Lower lobe of right lung (tissue), 2 donors: Measurements from ENCODE around the gene DUSP22. TPM values are rescaled to one million over a fixed set of nuclear protein-coding genes. Genes with fewer than 3 reads are reported as not detected.
A peak's percentile ranks its signal among the peaks of the same experiment; 100 is the strongest.

Experiments used
- ATAC-seq, 2 donors: fragments of 200-7000 bp; cut with Tn5 transposase; one replicate each; pipeline ENCODE4 v1.9.1; 2020 to 2022; ENCODE audit warnings: mild to moderate bottlenecking in 2 of 2, moderate library complexity in 2 of 2
- DNase-seq: peaks from one replicate; pipeline ENCODE4 v3.0.0-alpha.2; 2020
- H3K27ac ChIP-seq: fragments of 200-600 bp; one replicate; pipeline ENCODE4 v1.8.0; 2022
- H3K27me3 ChIP-seq: fragments of 200-600 bp; one replicate; pipeline ENCODE4 v1.8.0; 2022; ENCODE audit warnings: low read depth
- H3K36me3 ChIP-seq: fragments of 200-600 bp; one replicate; pipeline ENCODE4 v1.8.0; 2022; ENCODE audit warnings: mild to moderate bottlenecking
- H3K4me1 ChIP-seq: fragments of 200-600 bp; one replicate; pipeline ENCODE4 v1.8.0; 2022
- H3K4me3 ChIP-seq: fragments of 200-600 bp; one replicate; pipeline ENCODE4 v1.8.0; 2022; ENCODE audit warnings: mild to moderate bottlenecking
- H3K9me3 ChIP-seq: fragments of 200-600 bp; one replicate; pipeline ENCODE4 v1.8.0; 2022
- intact Hi-C: fragments of 100-400 bp; cut with DNase I; formaldehyde crosslinking; loops from one replicate; pipeline ENCODE4 v1.11.0; 2022
- total RNA-seq: library from RNA; stranded (reverse); fragmentation: NEBNext Ultra II Directional; extraction: Animal tissue kit (Norgen Biotek cat#: 25700); gene quantifications from one replicate; pipeline ENCODE4 v1.2.1, GENCODE V29; 2021
- TF ChIP-seq, protein P1 (sequence below): fragments of 200-600 bp; IDR thresholded peaks from one replicate; pipeline ENCODE4 v1.8.0; 2022; ENCODE audit warnings: antibody characterized with exemption, mild to moderate bottlenecking
- donor health status: DM: no; HTN: yes; CAD: no; lungs with severe emphysema.

Gene DUSP22
- total RNA-seq, 1 donor from 2014 or later: 66.4 TPM

GRCh38 chr6:360764-361373 lies 68.6 kb downstream of the DUSP22 start:
- intact Hi-C loops: no loop called here
- no peaks in the 10 kb centered on the region for H3K36me3 ChIP-seq
- H3K27ac ChIP-seq: no peak overlapping the region
- ATAC-seq: no peak
- no peaks in the 10 kb centered on the region for H3K27me3 ChIP-seq
- peaks cover 10% of the 10 kb centered on the region for H3K9me3 ChIP-seq
- TF ChIP-seq, protein P1, sequence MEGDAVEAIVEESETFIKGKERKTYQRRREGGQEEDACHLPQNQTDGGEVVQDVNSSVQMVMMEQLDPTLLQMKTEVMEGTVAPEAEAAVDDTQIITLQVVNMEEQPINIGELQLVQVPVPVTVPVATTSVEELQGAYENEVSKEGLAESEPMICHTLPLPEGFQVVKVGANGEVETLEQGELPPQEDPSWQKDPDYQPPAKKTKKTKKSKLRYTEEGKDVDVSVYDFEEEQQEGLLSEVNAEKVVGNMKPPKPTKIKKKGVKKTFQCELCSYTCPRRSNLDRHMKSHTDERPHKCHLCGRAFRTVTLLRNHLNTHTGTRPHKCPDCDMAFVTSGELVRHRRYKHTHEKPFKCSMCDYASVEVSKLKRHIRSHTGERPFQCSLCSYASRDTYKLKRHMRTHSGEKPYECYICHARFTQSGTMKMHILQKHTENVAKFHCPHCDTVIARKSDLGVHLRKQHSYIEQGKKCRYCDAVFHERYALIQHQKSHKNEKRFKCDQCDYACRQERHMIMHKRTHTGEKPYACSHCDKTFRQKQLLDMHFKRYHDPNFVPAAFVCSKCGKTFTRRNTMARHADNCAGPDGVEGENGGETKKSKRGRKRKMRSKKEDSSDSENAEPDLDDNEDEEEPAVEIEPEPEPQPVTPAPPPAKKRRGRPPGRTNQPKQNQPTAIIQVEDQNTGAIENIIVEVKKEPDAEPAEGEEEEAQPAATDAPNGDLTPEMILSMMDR: no peak
- no peak overlapping the region for H3K4me3 ChIP-seq
- DNase-seq: peak; percentile 49
- H3K4me1 ChIP-seq: no peaks in the 10 kb centered on the region

GRCh38 chr6:361411-362132 lies 69.3 kb downstream of the DUSP22 start:
- TF ChIP-seq, protein P1: no peak
- Histone ChIP-seq H3K4me1 (no peaks in the 10 kb centered on the region), H3K27ac (no peak overlapping the region), H3K27me3 (no peaks in the 10 kb centered on the region), H3K36me3 (no peaks in the 10 kb centered on the region), H3K4me3 (no peak overlapping the region), H3K9me3 (peaks cover 10% of the 10 kb centered on the region)
- ATAC-seq: no peak
- intact Hi-C loops: no loop called here
- DNase-seq: no peak

DNA sequence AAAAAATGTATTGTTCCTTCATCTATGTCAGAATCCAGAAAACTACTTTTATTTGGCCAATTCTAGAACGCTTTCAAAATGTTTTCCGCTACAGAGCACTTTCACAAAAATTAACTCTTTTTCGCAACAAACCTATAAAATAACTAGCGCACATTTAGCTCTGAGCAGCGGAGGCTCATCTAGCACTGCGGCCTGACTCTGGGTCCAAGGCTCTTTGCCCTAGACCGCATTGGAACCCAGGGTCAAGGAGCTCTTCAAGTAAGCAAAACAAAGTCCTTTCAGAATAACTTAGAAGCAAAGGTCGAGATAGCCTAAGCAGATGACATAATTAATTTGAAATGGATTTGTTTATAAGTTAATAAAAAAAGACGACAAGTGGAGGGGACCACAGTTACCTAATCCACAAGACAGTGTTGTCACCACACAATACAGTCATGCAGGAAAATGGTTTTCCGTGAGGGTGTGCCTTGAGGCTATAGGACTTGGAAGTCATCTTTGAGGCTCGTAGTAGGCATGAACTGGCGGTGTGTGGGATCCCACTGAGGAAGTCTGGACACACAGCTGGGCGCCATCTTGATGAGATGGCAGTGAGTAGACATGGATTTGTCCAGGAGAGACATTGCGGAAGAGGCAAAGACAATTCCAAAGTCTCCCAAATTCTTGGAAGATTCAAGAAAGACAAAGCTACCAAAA lies 70.1 kb downstream of the DUSP22 start:
- Histone ChIP-seq H3K9me3 (peaks cover 10% of the 10 kb centered on the region), H3K36me3 (no peaks in the 10 kb centered on the region), H3K4me1 (no peaks in the 10 kb centered on the region), H3K27ac (no peak overlapping the region), H3K27me3 (no peaks in the 10 kb centered on the region), H3K4me3 (no peak overlapping the region)
- TF ChIP-seq, protein P1: no peak
- intact Hi-C loops: no loop called here
- DNase-seq: no peak
- ATAC-seq: no peak

DNA sequence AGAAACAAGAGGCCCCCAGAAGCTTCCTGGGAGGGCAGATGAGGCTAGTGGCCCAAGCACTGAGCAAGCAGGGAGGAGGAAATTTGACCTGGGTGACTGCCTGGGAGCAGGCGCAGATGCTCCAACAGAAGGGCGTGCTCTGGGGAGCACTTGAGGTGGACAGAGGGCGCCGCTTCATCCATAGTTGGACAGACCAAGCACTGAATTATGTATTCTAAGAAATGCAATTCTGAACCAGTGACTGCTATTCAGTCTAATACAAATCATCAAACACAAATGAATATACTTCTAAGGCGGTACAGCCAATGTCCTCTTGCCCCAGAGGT lies 70.6 kb downstream of the DUSP22 start:
- ATAC-seq: no peak
- intact Hi-C loops: no loop called here

GRCh38 chr6:363291-363690 lies 71.0 kb downstream of the DUSP22 start:
- DNase-seq (no peak), ATAC-seq (no peak)
- TF ChIP-seq, protein P1: no peak
- intact Hi-C loops: no loop called here
- Histone ChIP-seq H3K27me3 (peaks cover 5% of the 10 kb centered on the region), H3K27ac (no peak overlapping the region), H3K4me3 (no peak overlapping the region), H3K9me3 (peaks cover 10% of the 10 kb centered on the region), H3K4me1 (no peaks in the 10 kb centered on the region), H3K36me3 (no peaks in the 10 kb centered on the region)

More for the DNA sequence above, 70.6 kb downstream of the DUSP22 start:
- Histone ChIP-seq H3K27ac (no peak overlapping the region), H3K4me1 (no peaks in the 10 kb centered on the region), H3K4me3 (no peak overlapping the region), H3K9me3 (peaks cover 10% of the 10 kb centered on the region), H3K36me3 (no peaks in the 10 kb centered on the region), H3K27me3 (peaks cover 1% of the 10 kb centered on the region)
- no peak for DNase-seq
- TF ChIP-seq, protein P1: no peak
